Activated CD8-positive, alpha-beta T cell treated with anti-CD3 and anti-CD28 coated beads, Interleukin-2, amount 10 ng/mL, durations not matched to agents 7 days and 5 days (primary cell): Measurements from ENCODE around the gene BAG1. TPM values are rescaled to one million over a fixed set of nuclear protein-coding genes. Genes with fewer than 3 reads are reported as not detected.

Source experiments
- ATAC-seq: fragments of 150-1000 bp; cut with Tn5 transposase; one replicate; pipeline ENCODE4 v1.10.0; 2021; ENCODE audit warnings: moderate library complexity
- CTCF ChIA-PET: fragments of 350-600 bp; sonication (Branson Sonifier 250); formaldehyde crosslinking; loops from one replicate; lab custom pipeline; 2021; ENCODE audit warnings: antibody characterized with exemption; lab: Charles Lee
- POLR2A ChIA-PET: fragments of 350-600 bp; sonication (Branson Sonifier 250); formaldehyde crosslinking; loops from one replicate; lab custom pipeline; 2021; ENCODE audit warnings: antibody characterized with exemption; lab: Charles Lee
- DNase-seq: peaks from one replicate; pipeline ENCODE4 v3.0.0-alpha.2; 2020
- H3K27ac Mint-ChIP-seq: one replicate; pipeline ENCODE4 v1.8.0; 2021; ENCODE audit warnings: mild to moderate bottlenecking, mixed read lengths
- H3K27me3 Mint-ChIP-seq: one replicate; pipeline ENCODE4 v1.8.0; 2021; ENCODE audit warnings: low read depth, mixed read lengths
- H3K36me3 Mint-ChIP-seq: one replicate; pipeline ENCODE4 v1.8.0; 2021; ENCODE audit warnings: low read depth, mixed read lengths
- H3K4me1 Mint-ChIP-seq: one replicate; pipeline ENCODE4 v1.8.0; 2021; ENCODE audit warnings: low read depth, mixed read lengths
- H3K4me3 Mint-ChIP-seq: one replicate; pipeline ENCODE4 v1.8.0; 2021; ENCODE audit warnings: mild to moderate bottlenecking, mixed read lengths
- H3K9me3 Mint-ChIP-seq: one replicate; pipeline ENCODE4 v1.8.0; 2022; ENCODE audit warnings: mixed read lengths; ENCODE audit not compliant: insufficient read depth
- total RNA-seq, 2 experiments: library from RNA; stranded (reverse); gene quantifications; one replicate each; pipeline ENCODE4 v1.2.3, GENCODE V29; 2021

Gene BAG1
- total RNA-seq, 2 experiments from 2014 or later = 95.5 to 96.3 TPM

DNA sequence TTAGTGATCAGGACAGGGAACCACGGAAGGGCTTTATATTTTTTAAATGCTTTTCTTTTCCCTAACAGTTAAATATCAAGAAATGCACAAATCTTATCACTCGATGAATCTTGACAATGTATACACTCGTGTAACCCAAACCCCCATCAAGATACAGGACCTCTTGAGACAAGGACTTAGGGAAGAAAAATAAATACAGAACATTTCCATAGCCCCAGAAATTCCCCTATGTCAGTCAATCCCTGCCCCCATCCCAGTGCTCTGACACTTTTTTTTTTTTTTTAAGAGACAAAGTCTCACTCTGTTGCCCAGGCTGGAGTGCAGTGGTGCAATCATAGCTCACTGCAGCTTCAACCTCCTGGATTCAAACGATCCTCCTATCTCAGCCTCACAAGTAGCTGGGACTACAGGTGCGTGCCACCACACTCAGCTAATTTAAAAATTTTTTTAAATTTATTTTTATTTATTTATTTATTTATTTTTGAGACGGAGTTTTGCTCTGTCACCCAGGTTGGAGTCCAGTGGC, 21.8 kb downstream of the BAG1 start:
- no peak for DNase-seq
- H3K4me1 Mint-ChIP-seq = peaks cover 4% of the 10 kb centered on the region
- ChIA-PET CTCF (interaction anchor here (0.8 to 1.1 kb wide), 2 partner anchors 17 to 224 kb away, joined by 3 to 6 read pairs; no protein-coding TSS in a partner anchor), POLR2A (no interaction called here)
- no peaks in the 10 kb centered on the region for H3K27me3 Mint-ChIP-seq
- ATAC-seq = no peak
- no peak overlapping the region for H3K27ac Mint-ChIP-seq
- H3K4me3 Mint-ChIP-seq = no peak overlapping the region
- H3K36me3 Mint-ChIP-seq = peaks cover 7% of the 10 kb centered on the region
- H3K9me3 Mint-ChIP-seq = no peaks in the 10 kb centered on the region

DNA sequence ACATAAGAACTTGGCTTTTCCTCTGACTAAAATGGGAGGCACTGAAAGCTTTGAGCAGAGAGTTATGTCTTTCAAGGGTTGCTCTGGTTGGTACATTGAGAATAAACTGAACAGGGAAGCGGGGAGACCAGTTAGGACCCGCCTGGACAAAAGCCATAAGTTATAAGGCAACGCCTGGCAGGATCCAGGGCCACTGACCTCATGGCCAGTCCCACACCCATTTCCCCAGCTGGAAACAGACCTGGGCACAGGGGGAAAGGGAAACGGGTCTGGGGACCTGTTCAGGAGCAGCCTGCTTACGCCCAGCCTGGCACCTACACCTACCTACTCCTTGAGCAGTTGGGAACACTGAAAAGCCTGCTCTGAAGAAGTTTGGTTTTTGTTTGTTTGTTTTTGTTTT, 23.2 kb downstream of the BAG1 start:
- peaks cover 4% of the 10 kb centered on the region for H3K4me1 Mint-ChIP-seq
- DNase-seq = no peak
- H3K27me3 Mint-ChIP-seq = no peaks in the 10 kb centered on the region
- POLR2A ChIA-PET = interaction anchor here (1.0 kb wide), 2 partner anchors 14 to 22 kb away, joined by 3 read pairs; no protein-coding TSS in a partner anchor
- H3K27ac Mint-ChIP-seq = no peak overlapping the region
- CTCF ChIA-PET = interaction anchor here (2.8 kb wide), 1 partner anchor 15 kb away, joined by 12 read pairs; no protein-coding TSS in a partner anchor
- H3K36me3 Mint-ChIP-seq = no peaks in the 10 kb centered on the region
- ATAC-seq = no peak
- no peaks in the 10 kb centered on the region for H3K9me3 Mint-ChIP-seq
- H3K4me3 Mint-ChIP-seq = no peak overlapping the region

DNA sequence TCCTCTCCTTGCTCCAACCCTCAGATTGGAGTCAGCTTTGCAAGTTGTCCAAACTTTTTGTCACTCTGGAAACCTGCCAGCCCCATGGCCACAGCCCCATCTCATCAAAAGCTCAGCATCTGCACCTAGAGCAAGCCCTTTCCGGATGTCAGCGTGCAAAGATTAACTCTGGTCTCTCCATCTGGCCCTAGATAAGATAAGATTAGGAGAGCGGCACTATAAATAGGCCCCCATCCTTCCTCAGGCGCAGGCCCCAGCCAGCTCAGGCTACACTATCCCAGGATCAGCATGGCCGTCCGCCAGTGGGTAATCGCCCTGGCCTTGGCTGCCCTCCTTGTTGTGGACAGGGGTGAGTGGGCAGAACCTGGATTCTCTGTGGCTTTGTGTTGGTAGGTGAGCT, 24.6 kb downstream of the BAG1 start, which contains the start of gene SPINK4:
TSS of gene SPINK4 (plus strand) at position 247 of the 400 bp plus-strand sequence. CDS start at position 289, 42 bp downstream.
- H3K4me3 Mint-ChIP-seq = no peak within 1 kb of the TSS
- peaks cover 4% of the 10 kb centered on the region for H3K4me1 Mint-ChIP-seq
- H3K9me3 Mint-ChIP-seq = no peaks in the 10 kb centered on the region
- ATAC-seq (no peak), DNase-seq (no peak)
- H3K36me3 Mint-ChIP-seq = no peaks in the 10 kb centered on the region
- ChIA-PET POLR2A (interaction anchor here (0.7 kb wide), 1 partner anchor 25 kb away, joined by 3 read pairs; the partner anchor contains the start of genes BAG1 and CHMP5), CTCF (interaction anchor here (0.6 to 2.8 kb wide), 2 partner anchors 14 to 43 kb away, joined by 3 to 12 read pairs; no protein-coding TSS in a partner anchor)
- H3K27me3 Mint-ChIP-seq = peaks cover 3% of the 10 kb centered on the region
- no peak within 1 kb of the TSS for H3K27ac Mint-ChIP-seq

DNA sequence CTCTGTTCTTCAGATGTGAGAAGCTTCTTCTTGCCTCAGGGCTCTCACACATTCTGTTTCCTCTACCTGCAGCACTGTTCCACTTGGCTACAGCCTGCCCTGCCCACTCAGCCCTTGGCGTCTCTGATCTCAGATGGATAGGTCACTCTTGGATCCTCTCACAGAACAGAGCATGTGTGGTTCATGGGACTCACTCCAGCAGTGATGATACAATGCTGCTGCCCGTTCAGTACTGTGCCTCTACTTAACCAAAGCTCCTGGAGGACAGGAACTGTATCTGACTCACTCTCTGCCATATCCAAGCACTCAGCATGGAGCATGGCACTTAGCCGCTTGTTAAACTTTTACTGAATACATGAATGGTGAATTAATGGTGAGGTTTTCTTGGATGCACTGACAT, 27.9 kb downstream of the BAG1 start:
- no peak overlapping the region for H3K4me3 Mint-ChIP-seq
- peaks cover 4% of the 10 kb centered on the region for H3K4me1 Mint-ChIP-seq
- ChIA-PET CTCF (interaction anchor here (4.5 kb wide), 1 partner anchor 10 kb away, joined by 22 read pairs; no protein-coding TSS in a partner anchor), POLR2A (interaction anchor here (1.1 to 1.4 kb wide), 2 partner anchors 8 to 212 kb away, joined by 4 to 5 read pairs; partner anchors contain the start of gene DNAJA1)
- no peaks in the 10 kb centered on the region for H3K9me3 Mint-ChIP-seq
- H3K27me3 Mint-ChIP-seq = peaks cover 10% of the 10 kb centered on the region
- H3K27ac Mint-ChIP-seq = no peak overlapping the region
- ATAC-seq (no peak), DNase-seq (no peak)
- H3K36me3 Mint-ChIP-seq = no peaks in the 10 kb centered on the region

DNA sequence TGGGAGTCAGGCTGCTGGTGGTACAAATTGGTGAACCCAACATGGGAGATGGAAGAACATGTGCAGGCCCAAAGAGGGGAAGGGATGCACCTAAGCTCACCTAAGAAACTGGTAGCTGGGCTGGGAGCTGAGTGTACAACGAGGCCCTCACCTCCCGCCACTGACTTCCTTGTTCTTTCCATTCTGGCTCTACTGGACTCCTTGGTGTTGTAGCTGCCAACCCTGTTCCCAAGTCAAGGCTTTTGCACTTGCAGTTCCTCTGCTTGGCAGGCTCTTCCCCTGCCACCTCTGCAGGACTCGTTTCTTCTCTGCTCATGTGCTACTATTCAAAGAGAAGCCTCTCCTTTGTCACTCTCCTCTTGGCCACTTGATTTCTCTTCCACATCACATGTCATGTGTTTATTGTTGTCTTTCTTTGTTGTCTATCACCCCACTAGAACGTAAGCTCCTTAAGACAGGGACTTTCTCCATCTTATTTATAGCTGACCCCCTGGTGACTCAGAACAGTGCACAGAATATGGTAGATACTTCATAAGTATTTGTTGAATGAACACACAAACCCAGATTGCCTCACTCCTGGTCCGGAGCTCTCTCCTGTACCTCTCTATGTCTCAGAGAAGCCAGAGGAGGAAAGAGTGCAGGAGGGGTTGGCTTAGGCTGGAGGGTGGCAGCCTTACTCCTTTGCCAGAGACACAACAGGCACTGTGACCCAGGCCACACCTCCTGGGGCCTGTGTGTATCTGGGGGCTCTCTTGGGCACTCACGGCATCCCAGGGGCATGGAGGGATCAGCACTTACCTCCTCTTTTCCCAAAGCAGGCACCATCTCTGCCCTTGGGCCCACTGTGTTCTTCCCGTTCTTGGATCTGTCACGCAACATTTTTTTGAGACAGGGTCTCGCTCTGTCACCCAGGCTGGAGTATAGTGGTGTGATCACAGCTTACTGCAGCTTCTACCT, 29.7 kb downstream of the BAG1 start:
- Mint-ChIP-seq H3K9me3 (no peaks in the 10 kb centered on the region), H3K4me1 (peaks cover 2% of the 10 kb centered on the region), H3K27ac (no peak overlapping the region), H3K27me3 (peaks cover 10% of the 10 kb centered on the region), H3K36me3 (no peaks in the 10 kb centered on the region), H3K4me3 (no peak overlapping the region)
- CTCF ChIA-PET = interaction anchor here (4.5 kb wide), 1 partner anchor 9 kb away, joined by 22 read pairs; no protein-coding TSS in a partner anchor
- DNase-seq (no peak), ATAC-seq (no peak)
- POLR2A ChIA-PET = interaction anchor here (1.4 kb wide), 1 partner anchor 210 kb away, joined by 5 read pairs; the partner anchor contains the start of gene DNAJA1

DNA sequence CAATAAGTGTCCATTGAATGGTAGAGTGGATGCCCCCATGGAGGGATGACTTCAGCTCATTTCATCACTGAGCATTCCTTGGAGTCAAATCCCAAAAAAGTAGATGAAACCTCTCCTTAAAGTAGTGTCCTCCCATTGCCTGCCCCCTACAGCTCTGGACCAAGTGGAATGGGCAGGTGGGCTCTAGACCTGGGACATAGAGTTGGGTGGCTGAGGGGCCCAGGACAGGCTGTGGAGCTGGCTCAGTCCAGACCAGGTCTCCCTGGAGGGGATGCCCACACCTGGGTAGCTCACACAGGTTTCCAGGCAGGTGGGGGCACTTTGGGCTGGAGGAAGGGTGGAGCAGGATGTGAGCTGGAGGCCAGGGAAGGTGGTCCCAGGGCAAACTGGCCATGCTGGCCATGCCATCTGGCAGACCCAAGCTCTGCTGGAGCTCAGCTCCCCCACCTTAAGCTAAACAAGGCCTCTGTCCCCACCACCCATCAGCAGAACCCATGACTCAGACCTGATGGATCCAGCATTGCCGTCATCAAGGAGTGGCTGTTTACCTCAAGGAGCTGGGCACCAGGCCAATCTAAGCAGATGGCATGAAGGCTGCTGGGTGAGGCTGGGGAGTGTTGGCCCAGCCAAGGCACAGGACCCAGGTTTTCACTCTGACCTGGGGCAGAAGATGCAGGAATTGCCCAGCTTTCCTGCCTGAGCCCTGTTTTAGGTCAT, 30.7 kb downstream of the BAG1 start:
- H3K4me1 Mint-ChIP-seq = no peaks in the 10 kb centered on the region
- ATAC-seq (no peak), DNase-seq (no peak)
- no peaks in the 10 kb centered on the region for H3K9me3 Mint-ChIP-seq
- H3K4me3 Mint-ChIP-seq = no peak overlapping the region
- peaks cover 10% of the 10 kb centered on the region for H3K27me3 Mint-ChIP-seq
- ChIA-PET CTCF (interaction anchor here (4.5 kb wide), 1 partner anchor 8 kb away, joined by 22 read pairs; no protein-coding TSS in a partner anchor), POLR2A (no interaction called here)
- H3K36me3 Mint-ChIP-seq = no peaks in the 10 kb centered on the region
- no peak overlapping the region for H3K27ac Mint-ChIP-seq

DNA sequence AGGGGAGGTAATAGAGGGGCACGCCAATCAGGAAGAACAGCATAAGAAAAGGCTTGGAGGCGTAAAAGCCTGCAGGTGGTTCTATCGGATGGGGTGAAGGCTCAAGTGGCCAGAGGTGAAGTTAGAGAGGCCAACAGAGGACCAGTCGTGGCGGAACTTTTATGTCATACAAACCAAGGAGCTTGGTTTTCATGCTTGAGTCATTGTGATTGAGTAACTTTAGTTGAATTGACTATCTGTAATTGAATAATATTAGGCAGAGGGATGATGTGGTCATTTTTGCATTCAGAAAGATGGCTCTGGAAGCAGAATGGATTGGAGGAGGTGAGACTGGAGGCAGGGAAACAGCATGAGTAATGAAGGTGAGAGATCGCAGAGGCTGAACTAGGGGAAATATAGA, 31.7 kb downstream of the BAG1 start:
- CTCF ChIA-PET = no interaction called here
- POLR2A ChIA-PET = no interaction called here
- Mint-ChIP-seq H3K4me3 (no peak overlapping the region), H3K9me3 (no peaks in the 10 kb centered on the region), H3K27me3 (peaks cover 10% of the 10 kb centered on the region), H3K36me3 (no peaks in the 10 kb centered on the region), H3K27ac (no peak overlapping the region), H3K4me1 (peaks cover 4% of the 10 kb centered on the region)
- ATAC-seq (no peak), DNase-seq (no peak)

DNA sequence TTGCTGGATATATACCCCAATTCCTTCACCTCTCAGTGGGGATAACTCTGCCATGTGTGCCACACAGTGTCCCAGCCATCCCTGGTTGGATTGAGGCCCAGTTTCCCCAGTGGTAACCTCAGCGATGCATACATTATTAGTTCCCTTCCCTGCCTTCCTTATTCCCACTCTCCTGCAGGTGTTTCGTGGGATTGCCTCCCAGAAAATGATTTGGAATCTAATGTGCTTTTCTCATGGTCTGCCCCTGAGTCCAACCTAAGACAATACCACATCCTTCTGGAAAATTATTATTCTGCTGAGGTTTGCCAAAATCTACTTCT, 32.9 kb downstream of the BAG1 start:
- peaks cover 8% of the 10 kb centered on the region for H3K4me1 Mint-ChIP-seq
- ATAC-seq (no peak), DNase-seq (no peak)
- no peaks in the 10 kb centered on the region for H3K36me3 Mint-ChIP-seq
- CTCF ChIA-PET = interaction anchor here (1.2 kb wide), 1 partner anchor 13 kb away, joined by 5 read pairs; no protein-coding TSS in a partner anchor
- no peak overlapping the region for H3K27ac Mint-ChIP-seq
- POLR2A ChIA-PET = no interaction called here
- H3K4me3 Mint-ChIP-seq = no peak overlapping the region
- peaks cover 10% of the 10 kb centered on the region for H3K27me3 Mint-ChIP-seq
- no peaks in the 10 kb centered on the region for H3K9me3 Mint-ChIP-seq

DNA sequence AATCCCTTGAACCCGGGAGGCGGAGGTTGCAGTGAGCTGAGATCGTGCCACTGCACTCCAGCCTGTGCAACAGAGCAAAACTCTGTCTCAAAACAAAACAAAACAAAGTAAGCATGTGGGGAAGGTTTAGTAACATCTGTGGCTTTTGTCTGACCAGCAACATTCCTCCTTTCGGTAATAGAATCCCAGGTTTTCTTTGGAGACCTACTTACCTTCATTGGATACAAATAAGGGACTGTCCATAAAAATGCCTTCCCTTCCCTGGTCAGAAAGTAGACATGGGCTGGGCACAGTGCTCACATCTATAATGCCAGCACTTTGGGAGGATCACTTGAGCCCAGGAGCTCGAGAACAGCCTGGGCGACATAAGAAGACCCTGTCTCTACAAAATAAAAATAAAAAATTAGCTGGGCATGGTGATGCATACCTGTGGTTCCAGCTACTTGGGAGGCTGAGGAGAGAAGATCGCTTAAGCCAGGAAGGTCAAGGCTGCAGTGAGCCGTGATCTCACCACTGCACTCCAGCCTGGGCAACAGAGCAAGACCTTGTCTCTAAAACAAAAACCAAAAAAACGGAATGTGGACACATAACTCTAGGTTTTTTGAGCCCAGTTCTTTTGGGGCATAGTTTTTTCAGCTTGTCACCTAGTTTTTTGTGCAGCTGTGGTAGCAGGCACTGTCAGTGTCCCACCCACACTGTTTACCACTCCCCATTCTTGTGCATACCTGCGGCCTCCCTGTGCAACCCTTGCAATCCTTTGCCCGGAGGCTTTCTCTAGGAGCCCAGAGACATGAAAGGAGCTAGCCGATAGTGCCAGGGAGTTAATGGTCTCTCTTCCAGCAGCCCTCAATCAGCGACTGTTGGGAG, 33.5 kb downstream of the BAG1 start:
- no peak for DNase-seq
- Mint-ChIP-seq H3K36me3 (no peaks in the 10 kb centered on the region), H3K27ac (no peak overlapping the region), H3K27me3 (peaks cover 10% of the 10 kb centered on the region), H3K4me1 (peaks cover 9% of the 10 kb centered on the region), H3K9me3 (no peaks in the 10 kb centered on the region), H3K4me3 (no peak overlapping the region)
- POLR2A ChIA-PET = interaction anchor here (0.7 to 0.9 kb wide), 2 partner anchors 27 to 154 kb away, joined by 3 read pairs; partner anchors contain the start of gene SMU1
- ATAC-seq = no peak
- CTCF ChIA-PET = interaction anchor here (1.2 kb wide), 1 partner anchor 13 kb away, joined by 5 read pairs; no protein-coding TSS in a partner anchor

DNA sequence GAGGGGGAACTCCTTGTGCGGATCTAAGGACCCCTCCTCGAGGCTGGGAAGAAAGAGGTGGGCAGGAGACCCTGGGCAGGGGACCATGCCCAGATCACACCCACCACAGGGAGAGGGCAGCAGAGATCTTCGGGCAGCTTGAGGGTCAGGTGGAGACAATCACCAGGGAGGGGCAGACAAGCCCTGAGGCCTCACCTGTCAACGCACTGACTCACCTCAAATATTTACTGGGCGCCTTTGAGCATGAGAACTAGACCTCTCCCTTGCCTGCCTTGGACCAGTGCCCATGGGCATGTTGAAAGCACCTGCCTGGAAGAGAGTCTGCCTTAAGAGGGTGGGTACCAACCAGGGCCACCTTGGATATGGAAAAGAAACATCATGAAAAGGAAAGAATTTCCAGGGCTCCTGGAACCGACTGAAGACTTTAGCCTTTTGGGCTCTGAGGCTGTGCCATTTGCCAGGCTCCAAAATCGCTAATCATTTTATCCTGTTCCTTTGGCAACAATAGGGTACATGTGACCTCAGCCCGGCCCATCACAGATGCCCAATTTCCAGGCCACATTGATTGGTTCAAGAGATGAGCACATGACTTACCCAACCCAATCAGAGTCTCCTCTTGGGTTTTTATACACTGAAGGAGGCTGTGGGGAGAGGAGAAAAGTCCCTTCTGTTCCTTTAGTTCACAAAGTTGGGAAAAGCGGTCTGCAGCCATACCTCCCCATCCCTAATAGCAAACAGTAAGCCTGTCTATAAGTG, 35.0 kb downstream of the BAG1 start:
- no peaks in the 10 kb centered on the region for H3K9me3 Mint-ChIP-seq
- peaks cover 19% of the 10 kb centered on the region for H3K4me1 Mint-ChIP-seq
- H3K27ac Mint-ChIP-seq = no peak overlapping the region
- H3K27me3 Mint-ChIP-seq = peaks cover 7% of the 10 kb centered on the region
- no peaks in the 10 kb centered on the region for H3K36me3 Mint-ChIP-seq
- no peak overlapping the region for H3K4me3 Mint-ChIP-seq
- CTCF ChIA-PET = no interaction called here
- POLR2A ChIA-PET = interaction anchor here (0.9 kb wide), 1 partner anchor 205 kb away, joined by 3 read pairs; the partner anchor contains the start of gene DNAJA1
- ATAC-seq (no peak), DNase-seq (no peak)
